ENCODE measurements around the gene GKN1.

DNA sequence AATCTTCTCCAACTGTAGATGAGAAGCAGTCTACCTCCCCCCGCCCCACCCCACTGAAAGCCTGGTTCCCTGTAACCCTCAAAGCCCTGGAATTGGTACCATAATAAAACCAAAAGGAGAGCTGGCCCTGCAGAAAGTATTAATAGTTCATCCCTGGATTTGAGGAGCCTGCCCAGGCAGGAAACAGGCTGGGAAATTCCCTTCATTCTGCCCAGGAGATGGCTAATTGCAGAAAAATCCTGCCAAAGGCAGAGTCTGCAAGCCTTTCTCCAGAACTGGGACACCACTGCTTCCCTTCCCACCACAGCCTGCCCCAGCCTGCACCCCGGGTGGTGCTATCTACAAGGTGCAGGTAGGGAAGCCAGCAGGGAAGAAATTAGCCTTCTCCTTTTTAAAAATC lies 38.0 kb upstream of the GKN1 start:
- TF ChIP-seq RAD21 (IDR thresholded peaks at IDR 0.05) (no peak), GABPA (IDR thresholded peaks at IDR 0.05 in 1 of 2, conservative IDR thresholded peaks at IDR 0.05 in 1 of 2) (no peak), YY1 (IDR thresholded peaks at IDR 0.05) (no peak), HNF4A (conservative IDR thresholded peaks at IDR 0.05) (no peak), TAF1 (conservative IDR thresholded peaks at IDR 0.05) (no peak)
- TF ChIP-seq, protein P1, sequence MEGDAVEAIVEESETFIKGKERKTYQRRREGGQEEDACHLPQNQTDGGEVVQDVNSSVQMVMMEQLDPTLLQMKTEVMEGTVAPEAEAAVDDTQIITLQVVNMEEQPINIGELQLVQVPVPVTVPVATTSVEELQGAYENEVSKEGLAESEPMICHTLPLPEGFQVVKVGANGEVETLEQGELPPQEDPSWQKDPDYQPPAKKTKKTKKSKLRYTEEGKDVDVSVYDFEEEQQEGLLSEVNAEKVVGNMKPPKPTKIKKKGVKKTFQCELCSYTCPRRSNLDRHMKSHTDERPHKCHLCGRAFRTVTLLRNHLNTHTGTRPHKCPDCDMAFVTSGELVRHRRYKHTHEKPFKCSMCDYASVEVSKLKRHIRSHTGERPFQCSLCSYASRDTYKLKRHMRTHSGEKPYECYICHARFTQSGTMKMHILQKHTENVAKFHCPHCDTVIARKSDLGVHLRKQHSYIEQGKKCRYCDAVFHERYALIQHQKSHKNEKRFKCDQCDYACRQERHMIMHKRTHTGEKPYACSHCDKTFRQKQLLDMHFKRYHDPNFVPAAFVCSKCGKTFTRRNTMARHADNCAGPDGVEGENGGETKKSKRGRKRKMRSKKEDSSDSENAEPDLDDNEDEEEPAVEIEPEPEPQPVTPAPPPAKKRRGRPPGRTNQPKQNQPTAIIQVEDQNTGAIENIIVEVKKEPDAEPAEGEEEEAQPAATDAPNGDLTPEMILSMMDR (IDR thresholded peaks at IDR 0.05; ENCODE audit: low read depth, low read length, missing input control) = no peak
- TF ChIP-seq, protein P2, sequence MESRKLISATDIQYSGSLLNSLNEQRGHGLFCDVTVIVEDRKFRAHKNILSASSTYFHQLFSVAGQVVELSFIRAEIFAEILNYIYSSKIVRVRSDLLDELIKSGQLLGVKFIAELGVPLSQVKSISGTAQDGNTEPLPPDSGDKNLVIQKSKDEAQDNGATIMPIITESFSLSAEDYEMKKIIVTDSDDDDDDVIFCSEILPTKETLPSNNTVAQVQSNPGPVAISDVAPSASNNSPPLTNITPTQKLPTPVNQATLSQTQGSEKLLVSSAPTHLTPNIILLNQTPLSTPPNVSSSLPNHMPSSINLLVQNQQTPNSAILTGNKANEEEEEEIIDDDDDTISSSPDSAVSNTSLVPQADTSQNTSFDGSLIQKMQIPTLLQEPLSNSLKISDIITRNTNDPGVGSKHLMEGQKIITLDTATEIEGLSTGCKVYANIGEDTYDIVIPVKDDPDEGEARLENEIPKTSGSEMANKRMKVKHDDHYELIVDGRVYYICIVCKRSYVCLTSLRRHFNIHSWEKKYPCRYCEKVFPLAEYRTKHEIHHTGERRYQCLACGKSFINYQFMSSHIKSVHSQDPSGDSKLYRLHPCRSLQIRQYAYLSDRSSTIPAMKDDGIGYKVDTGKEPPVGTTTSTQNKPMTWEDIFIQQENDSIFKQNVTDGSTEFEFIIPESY (IDR thresholded peaks at IDR 0.05) = no peak
- TF ChIP-seq, protein P3, sequence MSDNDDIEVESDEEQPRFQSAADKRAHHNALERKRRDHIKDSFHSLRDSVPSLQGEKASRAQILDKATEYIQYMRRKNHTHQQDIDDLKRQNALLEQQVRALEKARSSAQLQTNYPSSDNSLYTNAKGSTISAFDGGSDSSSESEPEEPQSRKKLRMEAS (IDR thresholded peaks at IDR 0.05) = no peak
- TF ChIP-seq, protein P4, sequence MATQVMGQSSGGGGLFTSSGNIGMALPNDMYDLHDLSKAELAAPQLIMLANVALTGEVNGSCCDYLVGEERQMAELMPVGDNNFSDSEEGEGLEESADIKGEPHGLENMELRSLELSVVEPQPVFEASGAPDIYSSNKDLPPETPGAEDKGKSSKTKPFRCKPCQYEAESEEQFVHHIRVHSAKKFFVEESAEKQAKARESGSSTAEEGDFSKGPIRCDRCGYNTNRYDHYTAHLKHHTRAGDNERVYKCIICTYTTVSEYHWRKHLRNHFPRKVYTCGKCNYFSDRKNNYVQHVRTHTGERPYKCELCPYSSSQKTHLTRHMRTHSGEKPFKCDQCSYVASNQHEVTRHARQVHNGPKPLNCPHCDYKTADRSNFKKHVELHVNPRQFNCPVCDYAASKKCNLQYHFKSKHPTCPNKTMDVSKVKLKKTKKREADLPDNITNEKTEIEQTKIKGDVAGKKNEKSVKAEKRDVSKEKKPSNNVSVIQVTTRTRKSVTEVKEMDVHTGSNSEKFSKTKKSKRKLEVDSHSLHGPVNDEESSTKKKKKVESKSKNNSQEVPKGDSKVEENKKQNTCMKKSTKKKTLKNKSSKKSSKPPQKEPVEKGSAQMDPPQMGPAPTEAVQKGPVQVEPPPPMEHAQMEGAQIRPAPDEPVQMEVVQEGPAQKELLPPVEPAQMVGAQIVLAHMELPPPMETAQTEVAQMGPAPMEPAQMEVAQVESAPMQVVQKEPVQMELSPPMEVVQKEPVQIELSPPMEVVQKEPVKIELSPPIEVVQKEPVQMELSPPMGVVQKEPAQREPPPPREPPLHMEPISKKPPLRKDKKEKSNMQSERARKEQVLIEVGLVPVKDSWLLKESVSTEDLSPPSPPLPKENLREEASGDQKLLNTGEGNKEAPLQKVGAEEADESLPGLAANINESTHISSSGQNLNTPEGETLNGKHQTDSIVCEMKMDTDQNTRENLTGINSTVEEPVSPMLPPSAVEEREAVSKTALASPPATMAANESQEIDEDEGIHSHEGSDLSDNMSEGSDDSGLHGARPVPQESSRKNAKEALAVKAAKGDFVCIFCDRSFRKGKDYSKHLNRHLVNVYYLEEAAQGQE (IDR thresholded peaks at IDR 0.05) = no peak
